ENCODE results near the gene PRKG1.

GRCh38 chr10:51846856-51847506, 772.7 kb downstream of the PRKG1 start:
- TF ChIP-seq, protein P1, sequence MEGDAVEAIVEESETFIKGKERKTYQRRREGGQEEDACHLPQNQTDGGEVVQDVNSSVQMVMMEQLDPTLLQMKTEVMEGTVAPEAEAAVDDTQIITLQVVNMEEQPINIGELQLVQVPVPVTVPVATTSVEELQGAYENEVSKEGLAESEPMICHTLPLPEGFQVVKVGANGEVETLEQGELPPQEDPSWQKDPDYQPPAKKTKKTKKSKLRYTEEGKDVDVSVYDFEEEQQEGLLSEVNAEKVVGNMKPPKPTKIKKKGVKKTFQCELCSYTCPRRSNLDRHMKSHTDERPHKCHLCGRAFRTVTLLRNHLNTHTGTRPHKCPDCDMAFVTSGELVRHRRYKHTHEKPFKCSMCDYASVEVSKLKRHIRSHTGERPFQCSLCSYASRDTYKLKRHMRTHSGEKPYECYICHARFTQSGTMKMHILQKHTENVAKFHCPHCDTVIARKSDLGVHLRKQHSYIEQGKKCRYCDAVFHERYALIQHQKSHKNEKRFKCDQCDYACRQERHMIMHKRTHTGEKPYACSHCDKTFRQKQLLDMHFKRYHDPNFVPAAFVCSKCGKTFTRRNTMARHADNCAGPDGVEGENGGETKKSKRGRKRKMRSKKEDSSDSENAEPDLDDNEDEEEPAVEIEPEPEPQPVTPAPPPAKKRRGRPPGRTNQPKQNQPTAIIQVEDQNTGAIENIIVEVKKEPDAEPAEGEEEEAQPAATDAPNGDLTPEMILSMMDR (conservative IDR thresholded peaks at IDR 0.05 in 1 of 2, IDR thresholded peaks at IDR 0.05 in 1 of 2; ENCODE audit: extremely low read depth in 1 of 2, insufficient read depth in 1 of 2, low read depth in 1 of 2, low read length in 2 of 2) = no peak
- no peak for TF ChIP-seq EZH2 (IDR thresholded peaks at IDR 0.05; ENCODE audit: borderline replicate concordance, low read length)
